GM13976 (cell line): Measurements from ENCODE around the gene PRSS8.

Source experiments
- DNase-seq: peaks from one replicate; pipeline ENCODE4 v3.0.0; 2012; ENCODE audit warnings: low spot score
- in situ Hi-C: fragments of 300-500 bp; cut with MboI; formaldehyde crosslinking; loops from one replicate; pipeline ENCODE4 v1.12.0; 2022; ENCODE audit warnings: low sequenced_read_pairs, mixed read lengths, inconsistent platforms; ENCODE audit not compliant: unreplicated experiment
- TF ChIP-seq, protein P1 (sequence below): IDR thresholded peaks from 2 replicates; pipeline ENCODE4 v1.5.1; 2012; ENCODE audit warnings: borderline replicate concordance, mild to moderate bottlenecking; ENCODE audit not compliant: insufficient read depth; ENCODE audit errors: extremely low read depth, missing control alignments, control extremely low read depth

The PRSS8 gene

DNA sequence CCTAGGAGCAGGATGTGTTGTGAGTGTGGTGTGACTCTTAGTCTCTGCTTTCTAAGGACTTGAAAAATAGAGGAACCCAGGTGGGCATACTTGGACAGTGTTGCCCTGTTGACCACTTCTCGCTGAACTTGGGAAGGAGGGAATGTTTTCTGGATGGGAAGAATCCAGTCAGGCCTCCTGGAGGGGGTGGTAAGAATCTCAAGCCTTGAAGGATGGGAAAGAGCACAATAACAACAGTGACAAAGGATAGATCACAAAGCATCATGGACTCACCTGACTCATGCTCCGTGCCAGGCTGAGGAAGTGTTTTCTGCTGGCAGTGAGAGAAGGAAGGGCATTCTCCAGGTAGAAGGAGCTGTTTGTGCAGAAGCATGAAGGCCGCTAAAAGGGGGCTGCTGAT, 9.7 kb downstream of the PRSS8 start:
- TF ChIP-seq, protein P1, sequence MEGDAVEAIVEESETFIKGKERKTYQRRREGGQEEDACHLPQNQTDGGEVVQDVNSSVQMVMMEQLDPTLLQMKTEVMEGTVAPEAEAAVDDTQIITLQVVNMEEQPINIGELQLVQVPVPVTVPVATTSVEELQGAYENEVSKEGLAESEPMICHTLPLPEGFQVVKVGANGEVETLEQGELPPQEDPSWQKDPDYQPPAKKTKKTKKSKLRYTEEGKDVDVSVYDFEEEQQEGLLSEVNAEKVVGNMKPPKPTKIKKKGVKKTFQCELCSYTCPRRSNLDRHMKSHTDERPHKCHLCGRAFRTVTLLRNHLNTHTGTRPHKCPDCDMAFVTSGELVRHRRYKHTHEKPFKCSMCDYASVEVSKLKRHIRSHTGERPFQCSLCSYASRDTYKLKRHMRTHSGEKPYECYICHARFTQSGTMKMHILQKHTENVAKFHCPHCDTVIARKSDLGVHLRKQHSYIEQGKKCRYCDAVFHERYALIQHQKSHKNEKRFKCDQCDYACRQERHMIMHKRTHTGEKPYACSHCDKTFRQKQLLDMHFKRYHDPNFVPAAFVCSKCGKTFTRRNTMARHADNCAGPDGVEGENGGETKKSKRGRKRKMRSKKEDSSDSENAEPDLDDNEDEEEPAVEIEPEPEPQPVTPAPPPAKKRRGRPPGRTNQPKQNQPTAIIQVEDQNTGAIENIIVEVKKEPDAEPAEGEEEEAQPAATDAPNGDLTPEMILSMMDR: no peak
- DNase-seq: no peak
- in situ Hi-C loops: no loop called here

DNA sequence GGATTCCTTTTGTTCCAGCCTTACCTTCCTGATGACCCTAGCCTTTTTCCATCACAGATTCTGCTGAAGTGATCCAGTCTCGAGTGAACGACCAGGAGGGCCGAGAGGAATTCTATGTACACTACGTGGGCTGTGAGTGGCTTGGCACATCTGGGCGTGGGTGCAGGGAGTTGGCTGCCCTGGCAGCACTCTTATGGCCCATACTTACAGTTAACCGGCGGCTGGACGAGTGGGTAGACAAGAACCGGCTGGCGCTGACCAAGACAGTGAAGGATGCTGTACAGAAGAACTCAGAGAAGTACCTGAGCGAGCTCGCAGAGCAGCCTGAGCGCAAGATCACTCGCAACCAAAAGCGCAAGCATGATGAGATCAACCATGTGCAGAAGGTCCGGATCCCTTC, 15.4 kb downstream of the PRSS8 start:
- in situ Hi-C loops: no loop called here
- no peak for DNase-seq
- TF ChIP-seq, protein P1: no peak

DNA sequence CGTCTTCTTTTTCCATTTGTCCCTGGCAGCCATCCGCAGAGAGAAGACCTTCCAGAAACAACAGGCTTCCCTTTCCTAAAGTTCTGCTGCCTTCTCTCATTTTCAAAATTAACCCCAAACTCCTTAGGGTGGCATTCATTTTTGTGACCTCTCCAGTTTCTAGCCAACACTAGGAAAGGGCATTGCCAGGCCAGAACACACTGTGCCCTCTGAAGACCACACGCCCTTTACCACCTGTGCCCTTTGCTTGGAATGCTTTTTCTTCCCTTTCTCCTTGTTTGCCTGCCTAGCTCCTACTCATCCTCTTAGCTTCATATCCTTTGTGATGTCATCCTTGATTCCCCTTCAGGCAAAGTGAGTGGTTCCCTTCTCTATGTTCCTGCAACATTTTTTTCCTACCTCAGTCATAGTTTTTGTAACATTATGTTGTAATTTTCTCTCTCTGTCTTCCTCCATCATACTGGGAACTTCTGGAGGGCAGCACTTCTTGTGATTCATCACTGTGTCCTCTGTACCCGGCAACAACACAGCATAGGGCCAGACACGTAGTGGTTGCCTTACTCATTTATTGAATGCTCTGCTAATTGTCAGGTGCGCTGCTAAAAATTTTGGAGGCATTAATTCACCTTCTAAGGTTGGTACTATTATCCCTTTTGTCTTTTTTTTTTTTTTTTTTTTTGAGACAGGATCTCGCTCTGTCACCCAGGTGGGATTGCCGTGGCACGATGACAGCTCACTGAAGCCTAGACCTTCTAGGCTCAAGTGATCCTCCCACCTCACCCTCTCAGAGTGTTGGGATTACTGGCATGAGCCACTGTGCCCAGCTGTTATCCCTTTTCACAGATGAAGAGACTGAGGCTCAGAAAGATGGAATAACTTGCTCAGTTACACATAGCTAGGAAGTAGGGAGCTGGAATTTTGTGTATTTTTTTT, 17.0 kb downstream of the PRSS8 start:
- DNase-seq: no peak
- TF ChIP-seq, protein P1: no peak
- in situ Hi-C loops: no loop called here

DNA sequence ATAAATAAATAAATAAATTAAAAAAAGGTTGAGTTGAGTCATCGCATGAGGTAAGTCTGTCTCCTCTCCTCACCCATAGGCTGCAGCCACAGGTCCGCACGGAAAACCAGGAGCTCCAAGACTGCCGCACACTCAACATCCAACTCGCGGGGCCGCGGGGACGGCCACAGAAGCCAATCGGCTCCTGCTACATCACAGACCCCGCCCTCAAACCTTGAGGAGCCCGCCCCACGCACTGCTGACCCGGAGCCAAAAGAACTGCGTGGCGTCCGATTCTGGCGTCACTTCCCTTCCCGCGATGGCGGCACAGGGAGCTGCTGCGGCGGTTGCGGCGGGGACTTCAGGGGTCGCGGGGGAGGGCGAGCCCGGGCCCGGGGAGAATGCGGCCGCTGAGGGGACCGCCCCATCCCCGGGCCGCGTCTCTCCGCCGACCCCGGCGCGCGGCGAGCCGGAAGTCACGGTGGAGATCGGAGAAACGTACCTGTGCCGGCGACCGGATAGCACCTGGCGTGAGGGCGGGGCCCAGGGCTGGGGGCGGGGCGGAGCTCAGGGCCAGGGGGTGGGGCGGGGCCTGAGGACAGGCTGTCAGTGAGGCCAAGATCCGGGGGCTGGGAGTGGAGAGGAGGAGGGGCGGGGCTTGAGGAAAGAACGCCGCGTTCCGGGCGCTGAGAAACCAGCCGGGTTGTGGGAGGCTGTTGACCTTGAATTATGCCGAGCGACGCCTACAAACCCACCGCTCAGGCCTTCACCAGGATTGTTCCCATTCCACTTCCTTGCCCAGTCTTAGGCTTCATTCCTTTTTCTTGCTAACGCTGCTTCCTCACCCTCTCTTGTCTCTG, 17.9 kb downstream of the PRSS8 start, which contains the start of gene KAT8:
KAT8 (plus strand) TSS at position 281 of the 839 bp plus-strand sequence; CDS start at position 299, 18 bp downstream.
- DNase-seq: peak; percentile 99
- in situ Hi-C loops: no loop called here
- TF ChIP-seq, protein P1: no peak

DNA sequence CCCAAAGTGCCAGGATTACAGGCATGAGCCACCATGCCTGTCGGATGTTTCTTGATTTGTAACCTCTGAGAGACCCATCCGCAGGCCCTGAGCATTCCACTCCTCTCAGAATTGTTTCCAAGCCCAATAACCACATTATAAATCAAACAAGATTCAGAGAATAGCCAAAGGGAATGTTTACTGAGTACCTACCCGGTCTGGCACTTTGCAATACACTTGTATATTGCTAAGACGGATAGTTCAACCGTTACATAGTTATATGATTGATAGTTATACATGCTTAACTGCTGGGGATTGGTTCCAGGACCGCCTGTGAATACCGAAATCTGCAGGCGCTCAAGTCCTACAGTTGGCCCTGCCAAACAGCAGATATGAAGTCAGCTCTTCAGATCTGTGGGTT, 21.1 kb downstream of the PRSS8 start:
- no peak for DNase-seq
- in situ Hi-C loops: no loop called here
- TF ChIP-seq, protein P1: no peak

DNA sequence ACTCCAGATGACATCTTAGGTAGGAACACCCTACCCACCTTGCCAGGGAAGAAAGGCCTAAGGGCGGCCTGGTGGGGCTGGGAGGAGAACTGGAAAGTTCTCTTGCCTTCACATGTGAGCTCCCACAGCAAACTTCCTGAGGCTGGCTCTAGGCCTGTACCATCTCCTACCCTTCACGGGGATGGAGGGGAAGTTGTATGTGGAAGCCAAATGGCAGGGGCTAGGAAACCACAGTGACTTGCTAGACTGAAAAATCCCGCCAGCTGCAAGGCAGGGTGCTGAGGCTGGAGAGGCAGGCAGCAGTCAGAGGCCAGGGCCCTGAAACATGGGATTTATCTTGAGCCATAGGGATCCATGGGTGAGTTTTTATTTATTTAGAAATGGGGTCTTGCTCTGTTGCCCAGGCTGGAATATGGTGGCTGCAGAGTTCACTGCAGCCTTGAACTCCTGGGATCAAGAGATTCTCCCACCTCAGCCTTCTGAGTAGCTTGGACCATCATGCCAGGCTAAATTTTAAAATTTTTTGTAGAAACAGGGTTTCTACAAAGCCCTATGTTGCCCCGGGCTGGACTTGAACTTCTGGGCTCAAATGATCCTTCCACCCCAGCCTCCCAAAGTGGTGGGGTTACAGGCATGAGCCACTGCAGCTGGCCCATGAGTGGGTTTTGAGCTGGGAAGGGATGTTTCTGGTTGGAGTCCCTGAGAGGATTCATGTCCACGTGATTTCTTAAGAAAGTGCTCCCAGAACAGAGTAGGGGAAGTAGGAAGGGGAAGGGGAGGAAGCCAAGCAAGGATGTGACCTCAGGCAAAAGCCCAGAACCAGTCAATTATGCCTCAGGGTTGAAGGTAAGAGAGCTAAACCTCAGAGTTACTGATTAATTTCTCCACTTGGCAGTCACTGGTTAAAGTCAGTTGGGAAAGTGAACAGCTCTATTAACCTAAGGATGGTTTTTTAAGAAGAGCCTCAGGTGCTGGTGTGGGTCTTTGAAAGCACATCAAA, 22.1 kb downstream of the PRSS8 start:
- no peak for DNase-seq
- TF ChIP-seq, protein P1: no peak
- in situ Hi-C loops: no loop called here
